HPDE6-E6E7 (cell line): Measurements from ENCODE around the gene SH3GL3.

ENCODE experiments used
- DNase-seq: peaks from one replicate; pipeline ENCODE4 v3.0.0; 2011; ENCODE audit warnings: missing footprints; ENCODE audit errors: extremely low spot score

Gene SH3GL3

GRCh38 chr15:83446904-83447709, at the start of gene SH3GL3:
TSS of gene SH3GL3 (plus strand) at chr15:83447341. CDS start at chr15:83447534, 193 bp downstream.
- DNase-seq, result peak; percentile 66

- peak; percentile 11 for DNase-seq
Observed at GRCh38 chr15:83398626-83399025, 48.5 kb upstream of the SH3GL3 start.

GRCh38 chr15:83404121-83404520, 43.0 kb upstream of the SH3GL3 start:
- no peak for DNase-seq

GRCh38 chr15:83410532-83410931, 36.6 kb upstream of the SH3GL3 start:
- DNase-seq, result no peak

- DNase-seq, result no peak
Observed at GRCh38 chr15:83413054-83413719, 34.0 kb upstream of the SH3GL3 start.

GRCh38 chr15:83422081-83422480, 25.1 kb upstream of the SH3GL3 start:
- no peak for DNase-seq

- no peak for DNase-seq
Observed at GRCh38 chr15:83422541-83422940, 24.6 kb upstream of the SH3GL3 start.

GRCh38 chr15:83424101-83424500, 23.0 kb upstream of the SH3GL3 start:
- DNase-seq, result no peak

GRCh38 chr15:83430441-83430840, 16.7 kb upstream of the SH3GL3 start:
- no peak for DNase-seq

GRCh38 chr15:83431521-83431920, 15.6 kb upstream of the SH3GL3 start:
- DNase-seq, result no peak

GRCh38 chr15:83435202-83435601, 11.9 kb upstream of the SH3GL3 start:
- DNase-seq, result no peak

GRCh38 chr15:83435782-83436181, 11.4 kb upstream of the SH3GL3 start:
- DNase-seq, result no peak

- DNase-seq, result peak; percentile 64
Observed at GRCh38 chr15:83436513-83437158, 10.5 kb upstream of the SH3GL3 start.

- DNase-seq, result no peak
Observed at GRCh38 chr15:83443076-83443847, 3.9 kb upstream of the SH3GL3 start.

- DNase-seq, result no peak
Observed at GRCh38 chr15:83444936-83445335, 2.2 kb upstream of the SH3GL3 start.

GRCh38 chr15:83445643-83446042, 1.5 kb upstream of the SH3GL3 start:
- DNase-seq, result no peak

- no peak for DNase-seq
Observed at GRCh38 chr15:83446417-83446816, 724 bp upstream of the SH3GL3 start.

- no peak for DNase-seq
Observed at GRCh38 chr15:83449250-83449671, 2.1 kb downstream of the SH3GL3 start.

GRCh38 chr15:83449937-83450506, 2.9 kb downstream of the SH3GL3 start:
- no peak for DNase-seq

- no peak for DNase-seq
Observed at GRCh38 chr15:83457149-83457548, 10.0 kb downstream of the SH3GL3 start.

- no peak for DNase-seq
Observed at GRCh38 chr15:83458381-83458780, 11.2 kb downstream of the SH3GL3 start.

- no peak for DNase-seq
Observed at GRCh38 chr15:83462026-83462425, 14.9 kb downstream of the SH3GL3 start.
